Esophagus squamous epithelium (tissue), 4 donors: ENCODE data around the gene SCN4A.

ENCODE experiments used
- CTCF ChIP-seq, 6 experiments: fragments of 450-650 bp in 4 of 6; fragments of 200-600 bp in 2 of 6; sonication (generic) in 2 of 6; IDR thresholded peaks; one replicate each; pipeline ENCODE4 v1.5.1; 2016 to 2019; ENCODE audit warnings: antibody characterized with exemption in 6 of 6, mild to moderate bottlenecking in 4 of 6, moderate library complexity in 4 of 6
- POLR2A ChIP-seq, 4 donors: fragments of 450-650 bp; IDR thresholded peaks; one replicate each; pipeline ENCODE4 v1.6.1; 2017; ENCODE audit warnings: antibody characterized with exemption in 4 of 4, mild to moderate bottlenecking in 4 of 4, moderate library complexity in 3 of 4

GRCh38 chr17:64016231-64016784 lies 43.6 kb upstream of the SCN4A start:
- TF ChIP-seq CTCF (IDR thresholded peaks at IDR 0.05) (no peak), POLR2A (IDR thresholded peaks at IDR 0.05) (no peak)
